Endothelial cell of umbilical vein (primary cell): ENCODE results near the gene APBB2. TPM values are rescaled to one million over a fixed set of nuclear protein-coding genes. Genes with fewer than 3 reads are reported as not detected.

Experiments
- BruUV-seq: library from RNA; stranded (reverse); fragments of 400-500 nt; replicated peaks from 2 replicates; lab custom pipeline; 2021; lab: Mats Ljungman, UMichigan
- CTCF ChIA-PET: fragments of 300-600, 350-600 bp; sonication (Branson Sonifier 250); formaldehyde crosslinking; loops from one replicate; lab custom pipeline; 2021; ENCODE audit warnings: antibody characterized with exemption, inconsistent platforms; lab: Charles Lee
- POLR2A ChIA-PET: fragments of 300-600, 350-600 bp; sonication (Branson Sonifier 250); formaldehyde crosslinking; loops from one replicate; lab custom pipeline; 2021; ENCODE audit warnings: antibody characterized with exemption, inconsistent platforms; lab: Charles Lee
- DNase-seq: peaks from one replicate; pipeline ENCODE4 v3.0.0-alpha.2; 2011; ENCODE audit warnings: low read depth, low spot score
- FAIRE-seq: peaks from 2 replicates; lab custom pipeline; 2011; peaks lifted over from hg19 to GRCh38; lab: Jason Lieb, UNC
- H2AFZ ChIP-seq: 2 replicates; pipeline ENCODE4 v1.6.0; 2012; ENCODE audit warnings: low read depth, low read length, control low read depth, inconsistent platforms
- H3K27ac ChIP-seq: 2 replicates; pipeline ENCODE4 v1.5.1; 2011; ENCODE audit warnings: low read depth, mild to moderate bottlenecking, control low read depth, low read length, moderate library complexity; ENCODE audit not compliant: insufficient read depth
- H3K27me3 ChIP-seq, 2 experiments: 2 replicates each; pipeline versions ENCODE4 v1.6.0 to v1.6.1; 2011; ENCODE audit warnings: low read length in 2 of 2, mixed read lengths in 1 of 2; ENCODE audit not compliant: control insufficient read depth in 2 of 2, insufficient read depth in 2 of 2
- H3K36me3 ChIP-seq, 2 experiments: 2 replicates in 1 of 2; 3 replicates in 1 of 2; pipeline ENCODE4 v1.5.1; 2011; ENCODE audit warnings: low read length in 2 of 2, mild to moderate bottlenecking in 1 of 2, moderate library complexity in 1 of 2; ENCODE audit not compliant: control insufficient read depth in 2 of 2, insufficient read depth in 2 of 2; ENCODE audit errors: extremely low read depth in 1 of 2
- H3K4me1 ChIP-seq: 3 replicates; pipeline ENCODE4 v1.5.1; 2011; ENCODE audit warnings: mild to moderate bottlenecking, low read length; ENCODE audit not compliant: control insufficient read depth, insufficient read depth; ENCODE audit errors: extremely low read depth
- H3K4me2 ChIP-seq: 2 replicates; pipeline ENCODE4 v1.6.1; 2011; ENCODE audit warnings: low read length, control low read depth, mixed read lengths; ENCODE audit not compliant: insufficient read depth
- H3K4me3 ChIP-seq, 3 experiments: fragments of 200-600 bp in 1 of 3; sonication (generic), shearing (Covaris generic) in 1 of 3; replicated peaks in 1 of 3; 2 replicates each; pipeline ENCODE4 v1.5.1; 2011 to 2016; ENCODE audit warnings: control low read depth in 3 of 3, low read length in 3 of 3, mild to moderate bottlenecking in 2 of 3, inconsistent platforms in 1 of 3, low read depth in 1 of 3, moderate library complexity in 1 of 3; ENCODE audit not compliant: insufficient read depth in 1 of 3
- H3K79me2 ChIP-seq: 2 replicates; pipeline ENCODE4 v1.6.0; 2012; ENCODE audit warnings: low read length, inconsistent platforms; ENCODE audit not compliant: control insufficient read depth, insufficient read depth
- H3K9ac ChIP-seq: replicated peaks from 2 replicates; pipeline ENCODE3; 2011; ENCODE audit warnings: low read length, control low read depth; ENCODE audit not compliant: insufficient read depth; ENCODE audit errors: extremely low read depth
- H3K9me1 ChIP-seq: replicated peaks from 3 replicates; pipeline ENCODE4 v1.6.0; 2011; ENCODE audit warnings: mild to moderate bottlenecking, low read length; ENCODE audit not compliant: control insufficient read depth, insufficient read depth; ENCODE audit errors: extremely low read depth
- H3K9me3 ChIP-seq: replicated peaks from 2 replicates; pipeline ENCODE4 v1.5.1; 2012; ENCODE audit warnings: low read length, inconsistent platforms; ENCODE audit not compliant: control insufficient read depth, insufficient read depth
- H4K20me1 ChIP-seq: replicated peaks from 2 replicates; pipeline ENCODE3; 2011; ENCODE audit warnings: mild to moderate bottlenecking, low read length; ENCODE audit not compliant: control insufficient read depth, insufficient read depth; ENCODE audit errors: extremely low read depth
- EZH2 ChIP-seq: IDR thresholded peaks from 2 replicates; pipeline ENCODE4 v1.6.1; 2012; ENCODE audit warnings: borderline replicate concordance, low read depth, mild to moderate bottlenecking, moderate library complexity, low read length, inconsistent platforms; ENCODE audit not compliant: severe bottlenecking
- FOS ChIP-seq: IDR thresholded peaks from 2 replicates; pipeline ENCODE4 v1.6.1; 2011; ENCODE audit warnings: mild to moderate bottlenecking, low read length, moderate library complexity, borderline replicate concordance; ENCODE audit not compliant: insufficient read depth
- GATA2 ChIP-seq: IDR thresholded peaks from 2 replicates; pipeline ENCODE4 v1.7.0; 2011; ENCODE audit warnings: low read depth, mild to moderate bottlenecking, moderate library complexity, mixed read lengths, low read length; ENCODE audit not compliant: insufficient read length, insufficient read depth
- JUN ChIP-seq: IDR thresholded peaks from 2 replicates; pipeline ENCODE4 v1.6.1; 2011; ENCODE audit warnings: borderline replicate concordance, low read depth; ENCODE audit not compliant: insufficient read length, insufficient read depth
- MYC ChIP-seq: IDR thresholded peaks from one replicate; pipeline ENCODE4 v1.6.1; 2011; ENCODE audit warnings: mild to moderate bottlenecking, low read depth, low read length
- POLR2A ChIP-seq: IDR thresholded peaks from 2 replicates; pipeline ENCODE4 v1.6.1; 2012; ENCODE audit warnings: low read depth, mild to moderate bottlenecking, control low read depth, low read length
- POLR2AphosphoS5 ChIP-seq: IDR thresholded peaks from 2 replicates; pipeline ENCODE4 v1.6.1; 2012; ENCODE audit warnings: low read depth, mild to moderate bottlenecking, control low read depth, low read length, moderate library complexity; ENCODE audit not compliant: insufficient read depth
- dilution Hi-C: fragments of 300-500 bp; cut with MboI; formaldehyde crosslinking; loops from one replicate; pipeline ENCODE4 v1.15.0; 2019; ENCODE audit warnings: low sequenced_read_pairs; ENCODE audit not compliant: extremely low pct_ligation_motif_present
- intact Hi-C: fragments of 100-400 bp; cut with micrococcal nuclease; formaldehyde crosslinking; loops from one replicate; pipeline ENCODE4 v1.10.0; 2022
- polyA plus RNA-seq, 4 experiments: library from polyadenylated mRNA; depleted of rRNA in 3 of 4; stranded (reverse) in 3 of 4; unstranded in 1 of 4; fragments of >200 nt; gene quantifications; 2 replicates each; pipeline versions ENCODE4 v1.2.1 to v1.2.3, GENCODE V29; 2011 to 2012; ENCODE audit warnings: missing spikeins in 1 of 4
- total RNA-seq: library from RNA; stranded (reverse); gene quantifications from 2 replicates; pipeline ENCODE4 v1.2.3, GENCODE V29; 2021
- TF ChIP-seq, protein P1 (sequence below): IDR thresholded peaks from 2 replicates; pipeline ENCODE4 v1.6.1; 2011; ENCODE audit not compliant: insufficient read depth, insufficient read length
- TF ChIP-seq, protein P2 (sequence below), 2 donors: IDR thresholded peaks; 1 replicate in 1 of 2; 2 replicates in 1 of 2; pipeline ENCODE4 v1.5.1; 2011; ENCODE audit warnings: low read length in 2 of 2, mild to moderate bottlenecking in 2 of 2, moderate library complexity in 2 of 2, control low read depth in 1 of 2, inconsistent platforms in 1 of 2, low read depth in 1 of 2; ENCODE audit not compliant: insufficient read depth in 1 of 2; ENCODE audit errors: extremely low read depth in 1 of 2

The APBB2 gene
- total and polyA plus RNA-seq, 2 donors (not counting 3 experiments of a cell fraction or from before 2014, with no cell fraction given), result 79.8 to 124 TPM

DNA sequence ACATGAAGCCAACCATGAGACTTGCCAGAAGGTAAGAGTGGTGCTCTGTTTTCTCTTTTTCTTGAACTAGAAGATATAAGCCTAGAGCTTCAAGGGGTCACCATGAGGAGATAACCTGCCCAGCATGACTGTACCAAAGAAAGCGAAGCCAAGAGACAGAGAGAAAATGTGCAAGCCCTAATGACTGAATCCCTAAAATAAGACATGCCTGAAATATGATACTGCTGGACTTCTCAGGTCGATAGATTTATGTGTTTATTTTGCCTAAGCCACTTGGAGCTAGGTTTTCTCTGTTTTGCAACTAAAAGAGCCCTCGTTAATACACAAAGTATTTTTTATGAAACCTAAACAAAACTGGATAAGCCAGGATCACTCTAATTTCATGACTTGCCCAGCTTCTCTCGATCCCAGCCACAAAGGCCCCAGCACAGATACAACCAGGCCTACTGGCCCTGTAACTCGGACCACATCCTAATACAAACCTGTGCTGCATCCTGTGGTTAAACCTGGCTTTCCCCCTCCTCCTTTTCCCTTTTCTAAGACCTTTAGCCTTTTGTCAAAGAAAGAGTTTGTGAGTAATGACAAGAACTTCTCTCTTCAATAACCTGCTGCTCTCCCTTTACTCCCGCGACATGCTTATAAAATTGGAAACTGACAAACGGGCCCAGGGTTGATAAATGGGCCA is 185.8 kb downstream of the APBB2 start:
- H3K79me2 ChIP-seq, result peaks cover 36% of the 10 kb centered on the region
- H2AFZ ChIP-seq, result no peak overlapping the region
- H3K9ac ChIP-seq, result peak overlapping the region; percentile 30
- no TSS peak for BruUV-seq
- no peaks in the 10 kb centered on the region for H3K27me3 ChIP-seq
- ChIA-PET CTCF (interaction anchor here (1.2 kb wide), 1 partner anchor 14 kb away, joined by 4 read pairs; no protein-coding TSS in a partner anchor), POLR2A (interaction anchor here (0.6 kb wide), 2 partner anchors 43 to 110 kb away, joined by 3 read pairs; no protein-coding TSS in a partner anchor)
- DNase-seq, result peak; percentile 62
- peaks cover 13% of the 10 kb centered on the region for H3K9me3 ChIP-seq
- peak overlapping the region; percentile 47 for H3K27ac ChIP-seq
- no peak for FAIRE-seq
- H3K36me3 ChIP-seq, result peaks cover 0 to 6% of the 10 kb centered on the region in 2 experiments
- no peaks in the 10 kb centered on the region for H3K9me1 ChIP-seq
- no peak for TF ChIP-seq POLR2A
- no peak for TF ChIP-seq JUN
- TF ChIP-seq, protein P1, sequence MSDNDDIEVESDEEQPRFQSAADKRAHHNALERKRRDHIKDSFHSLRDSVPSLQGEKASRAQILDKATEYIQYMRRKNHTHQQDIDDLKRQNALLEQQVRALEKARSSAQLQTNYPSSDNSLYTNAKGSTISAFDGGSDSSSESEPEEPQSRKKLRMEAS, result no peak
- TF ChIP-seq POLR2AphosphoS5, result no peak
- TF ChIP-seq EZH2, result no peak
- peak overlapping the region; percentile 42 for H3K4me2 ChIP-seq
- H3K4me1 ChIP-seq, result peaks cover 15% of the 10 kb centered on the region
- H3K4me3 ChIP-seq, result no peak overlapping the region
- intact Hi-C loops, result no loop called here
- dilution Hi-C loops, result no loop called here
- no peaks in the 10 kb centered on the region for H4K20me1 ChIP-seq

DNA sequence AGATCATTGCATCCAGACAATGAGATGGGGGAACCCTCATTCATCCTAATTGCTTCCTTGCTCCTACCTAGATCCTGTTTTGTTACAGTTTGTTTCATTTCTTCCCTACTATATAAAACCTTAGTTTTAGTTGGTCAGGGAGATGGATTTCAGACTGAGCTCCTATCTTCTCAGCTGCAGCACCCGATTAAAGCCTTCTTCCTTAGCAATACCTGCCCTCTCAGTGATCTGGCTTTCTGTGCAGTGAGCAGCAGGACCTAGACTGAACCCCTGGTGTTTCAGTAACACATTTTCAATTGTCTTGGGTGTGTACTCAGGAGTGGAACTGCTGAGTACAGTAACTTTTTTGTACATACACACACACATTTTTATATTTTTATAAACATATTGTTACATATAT is 187.4 kb downstream of the APBB2 start:
- peaks cover 0 to 6% of the 10 kb centered on the region in 2 experiments for H3K36me3 ChIP-seq
- H3K9me1 ChIP-seq, result no peaks in the 10 kb centered on the region
- no peak overlapping the region for H3K9ac ChIP-seq
- BruUV-seq, result no TSS peak
- TF ChIP-seq, protein P2, sequence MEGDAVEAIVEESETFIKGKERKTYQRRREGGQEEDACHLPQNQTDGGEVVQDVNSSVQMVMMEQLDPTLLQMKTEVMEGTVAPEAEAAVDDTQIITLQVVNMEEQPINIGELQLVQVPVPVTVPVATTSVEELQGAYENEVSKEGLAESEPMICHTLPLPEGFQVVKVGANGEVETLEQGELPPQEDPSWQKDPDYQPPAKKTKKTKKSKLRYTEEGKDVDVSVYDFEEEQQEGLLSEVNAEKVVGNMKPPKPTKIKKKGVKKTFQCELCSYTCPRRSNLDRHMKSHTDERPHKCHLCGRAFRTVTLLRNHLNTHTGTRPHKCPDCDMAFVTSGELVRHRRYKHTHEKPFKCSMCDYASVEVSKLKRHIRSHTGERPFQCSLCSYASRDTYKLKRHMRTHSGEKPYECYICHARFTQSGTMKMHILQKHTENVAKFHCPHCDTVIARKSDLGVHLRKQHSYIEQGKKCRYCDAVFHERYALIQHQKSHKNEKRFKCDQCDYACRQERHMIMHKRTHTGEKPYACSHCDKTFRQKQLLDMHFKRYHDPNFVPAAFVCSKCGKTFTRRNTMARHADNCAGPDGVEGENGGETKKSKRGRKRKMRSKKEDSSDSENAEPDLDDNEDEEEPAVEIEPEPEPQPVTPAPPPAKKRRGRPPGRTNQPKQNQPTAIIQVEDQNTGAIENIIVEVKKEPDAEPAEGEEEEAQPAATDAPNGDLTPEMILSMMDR (IDR thresholded peaks at IDR 0.05; ENCODE audit: extremely low read depth in 1 of 2, insufficient read depth in 1 of 2, low read depth in 1 of 2, low read length in 2 of 2), result no peak
- no peak for TF ChIP-seq EZH2
- no peak for TF ChIP-seq FOS
- no peak for TF ChIP-seq POLR2AphosphoS5
- TF ChIP-seq POLR2A, result no peak
- no peak for TF ChIP-seq GATA2
- no peak for TF ChIP-seq JUN
- TF ChIP-seq MYC, result no peak
- TF ChIP-seq, protein P1, result no peak
- FAIRE-seq, result no peak
- no peak overlapping the region for H3K4me3 ChIP-seq
- intact Hi-C loops, result no loop called here
- H3K4me1 ChIP-seq, result peaks cover 15% of the 10 kb centered on the region
- ChIA-PET CTCF (no interaction called here), POLR2A (no interaction called here)
- dilution Hi-C loops, result no loop called here
- H2AFZ ChIP-seq, result no peak overlapping the region
- H3K4me2 ChIP-seq, result no peak overlapping the region
- DNase-seq, result no peak
- H3K27me3 ChIP-seq, result no peaks in the 10 kb centered on the region
- H3K9me3 ChIP-seq, result peaks cover 13% of the 10 kb centered on the region
- no peak overlapping the region for H3K27ac ChIP-seq
- peaks cover 42% of the 10 kb centered on the region for H3K79me2 ChIP-seq
- H4K20me1 ChIP-seq, result no peaks in the 10 kb centered on the region
